ENCODE measurements around the gene SAMHD1. TPM values are rescaled to one million over a fixed set of nuclear protein-coding genes. Genes with fewer than 3 reads are reported as not detected.
"Not testable (repeated sequence)": the region's sequence is repeated elsewhere in the genome, so short reads cannot be mapped to it uniquely, and the experiment has no call there.

The SAMHD1 gene
- polyA plus RNA-seq, 1 of the 3 experiments (the other 2 are of a cell fraction), result 5.9 TPM

GRCh38 chr20:36967636-36968035 is 16.1 kb upstream of the SAMHD1 start:
- H3K36me3 ChIP-seq (replicated peaks in 1 of 2; ENCODE audit: control insufficient read depth in 1 of 2, insufficient read depth in 2 of 2, low read length in 1 of 2), result no peaks in the 10 kb centered on the region
- WGBS (ENCODE audit: low lambda C conversion rate), result 84% methylated on average over 5 of the region's 5 CpGs
- no peaks in the 10 kb centered on the region for H3K9me2 ChIP-seq
- H3K79me2 ChIP-seq (ENCODE audit: insufficient read depth), result no peaks in the 10 kb centered on the region
- no peak for TF ChIP-seq FOSL2 (IDR thresholded peaks at IDR 0.05; ENCODE audit: borderline replicate concordance, low read depth)
- no peak for TF ChIP-seq MAX (IDR thresholded peaks at IDR 0.05; ENCODE audit: low read depth)
- no peak for TF ChIP-seq SMC3 (IDR thresholded peaks at IDR 0.05; ENCODE audit: low read depth, low read length)
- no peak for TF ChIP-seq REST (IDR thresholded peaks at IDR 0.05; ENCODE audit: low read depth, low read length)
- TF ChIP-seq TCF12 (IDR thresholded peaks at IDR 0.05), result no peak
- no peak for TF ChIP-seq RXRA (IDR thresholded peaks at IDR 0.05; ENCODE audit: borderline replicate concordance, low read depth)
- no peak for TF ChIP-seq USF2 (IDR thresholded peaks at IDR 0.05; ENCODE audit: borderline replicate concordance, low read depth, low read length)
- no peak for TF ChIP-seq CHD2 (IDR thresholded peaks at IDR 0.05; ENCODE audit: low read length, partially characterized antibody)
- TF ChIP-seq ZBTB33 (IDR thresholded peaks at IDR 0.05; ENCODE audit: borderline replicate concordance, low read depth), result no peak
- no peak for TF ChIP-seq NRF1 (IDR thresholded peaks at IDR 0.05; ENCODE audit: low read depth, low read length)
- no peak for TF ChIP-seq TAF1 (IDR thresholded peaks at IDR 0.05; ENCODE audit: borderline replicate concordance, low read depth, low read length)
- TF ChIP-seq JUND (IDR thresholded peaks at IDR 0.05), result no peak
- TF ChIP-seq FOXM1 (IDR thresholded peaks at IDR 0.05; ENCODE audit: low read depth), result no peak
- no peak for TF ChIP-seq EP300 (IDR thresholded peaks at IDR 0.05; ENCODE audit: borderline replicate concordance in 1 of 2, low read depth in 1 of 2, low read length in 1 of 2)
- TF ChIP-seq IRF3 (IDR thresholded peaks at IDR 0.05; ENCODE audit: low read depth, low read length), result no peak
- TF ChIP-seq MXI1 (IDR thresholded peaks at IDR 0.05; ENCODE audit: low read depth, low read length), result no peak
- TF ChIP-seq EZH2phosphoT487 (IDR thresholded peaks at IDR 0.05; ENCODE audit: borderline replicate concordance, low read depth), result no peak
- H3F3A ChIP-seq (replicated peaks; ENCODE audit: insufficient read depth), result no peaks in the 10 kb centered on the region
- H3K27ac ChIP-seq (ENCODE audit: low read depth in 2 of 2, low read length in 1 of 2), result no peak overlapping the region
- no peak overlapping the region for H3K4me2 ChIP-seq
- no peak overlapping the region for H3K4me3 ChIP-seq (ENCODE audit: low read depth in 2 of 2, low read length in 1 of 2)
- H4K20me1 ChIP-seq (ENCODE audit: insufficient read depth), result no peaks in the 10 kb centered on the region
- no peak for DNase-seq
- no peaks in the 10 kb centered on the region for H3K4me1 ChIP-seq (ENCODE audit: control insufficient read depth in 1 of 2, insufficient read depth in 2 of 2, low read depth in 1 of 2, low read length in 1 of 2)
- H3K9me3 ChIP-seq, result no peaks in the 10 kb centered on the region
- no peak overlapping the region for H2AFZ ChIP-seq (ENCODE audit: low read depth)
- no peaks in the 10 kb centered on the region for H3K27me3 ChIP-seq (ENCODE audit: insufficient read depth)
- ChIA-PET CTCF (no interaction called here), POLR2A (no interaction called here)
- no peak overlapping the region for H3K9ac ChIP-seq

GRCh38 chr20:36966965-36967364 is 15.5 kb upstream of the SAMHD1 start:
- whole genome bisulfite sequencing (ENCODE audit: low lambda C conversion rate), result 87% methylated on average over 3 of the region's 3 CpGs
- H3K9me2 ChIP-seq; POLR2A ChIA-PET; H4K20me1 ChIP-seq (ENCODE audit: insufficient read depth); H3K4me1 ChIP-seq (ENCODE audit: control insufficient read depth in 1 of 2, insufficient read depth in 2 of 2, low read depth in 1 of 2, low read length in 1 of 2); H3K79me2 ChIP-seq (ENCODE audit: insufficient read depth); DNase-seq; H3K27me3 ChIP-seq (ENCODE audit: insufficient read depth); H3F3A ChIP-seq (replicated peaks; ENCODE audit: insufficient read depth); H2AFZ ChIP-seq (ENCODE audit: low read depth); CTCF ChIA-PET; H3K36me3 ChIP-seq (replicated peaks in 1 of 2; ENCODE audit: control insufficient read depth in 1 of 2, insufficient read depth in 2 of 2, low read length in 1 of 2); H3K27ac ChIP-seq (ENCODE audit: low read depth in 2 of 2, low read length in 1 of 2); H3K9ac ChIP-seq; H3K4me2 ChIP-seq; H3K9me3 ChIP-seq; H3K4me3 ChIP-seq (ENCODE audit: low read depth in 2 of 2, low read length in 1 of 2): not testable (repeated sequence)
